Measurements from ENCODE around the gene CTTN.

DNA sequence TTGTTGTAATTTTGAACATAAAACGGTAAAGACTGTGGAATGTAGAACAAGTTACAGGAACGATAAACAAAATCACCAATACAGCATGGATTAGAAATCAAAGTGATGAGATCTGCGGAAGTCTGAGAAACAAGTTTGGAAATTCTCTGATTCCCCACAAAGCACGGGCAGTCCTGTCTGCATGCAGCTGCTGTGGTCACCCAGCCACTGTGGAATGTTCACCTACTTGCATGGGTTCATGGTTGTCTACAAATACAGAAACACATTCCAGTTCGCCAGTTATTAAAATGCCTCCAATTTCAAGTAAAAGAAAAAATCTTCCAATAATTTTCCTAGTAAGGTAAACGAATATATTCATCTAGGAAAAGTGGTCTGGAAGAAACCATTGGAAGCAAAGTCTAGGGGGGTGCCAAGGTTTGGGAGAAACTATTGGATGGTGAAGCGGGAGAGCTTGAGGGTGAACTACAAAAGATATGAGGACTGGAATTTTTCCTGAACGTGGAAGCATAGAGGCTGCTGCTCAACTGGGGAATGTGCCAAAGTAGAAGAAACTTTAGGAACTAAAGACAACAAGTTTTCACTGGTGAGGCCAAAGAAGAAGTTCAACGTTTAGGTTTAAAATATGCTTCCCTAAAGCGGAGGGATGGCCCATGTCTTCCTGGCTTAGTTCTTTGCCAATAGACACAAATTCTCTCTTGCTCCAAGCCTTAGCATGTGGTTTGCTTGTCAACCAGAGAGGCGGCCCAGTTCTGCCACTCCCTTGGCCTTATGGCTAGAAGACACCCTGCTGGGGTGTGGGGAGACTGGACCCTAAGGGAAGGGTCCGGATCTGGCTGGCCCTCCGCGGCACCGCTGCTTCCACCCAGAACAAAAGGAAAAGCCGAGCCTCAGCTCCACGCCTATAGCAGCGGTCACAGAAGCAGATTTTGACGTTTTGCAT lies 70.2 kb downstream of the CTTN start:
- TF ChIP-seq POLR2A (IDR thresholded peaks at IDR 0.05) (no peak), POLR2AphosphoS5 (IDR thresholded peaks at IDR 0.05) (no peak), EP300 (IDR thresholded peaks at IDR 0.05) (no peak)
- TF ChIP-seq, protein P1, sequence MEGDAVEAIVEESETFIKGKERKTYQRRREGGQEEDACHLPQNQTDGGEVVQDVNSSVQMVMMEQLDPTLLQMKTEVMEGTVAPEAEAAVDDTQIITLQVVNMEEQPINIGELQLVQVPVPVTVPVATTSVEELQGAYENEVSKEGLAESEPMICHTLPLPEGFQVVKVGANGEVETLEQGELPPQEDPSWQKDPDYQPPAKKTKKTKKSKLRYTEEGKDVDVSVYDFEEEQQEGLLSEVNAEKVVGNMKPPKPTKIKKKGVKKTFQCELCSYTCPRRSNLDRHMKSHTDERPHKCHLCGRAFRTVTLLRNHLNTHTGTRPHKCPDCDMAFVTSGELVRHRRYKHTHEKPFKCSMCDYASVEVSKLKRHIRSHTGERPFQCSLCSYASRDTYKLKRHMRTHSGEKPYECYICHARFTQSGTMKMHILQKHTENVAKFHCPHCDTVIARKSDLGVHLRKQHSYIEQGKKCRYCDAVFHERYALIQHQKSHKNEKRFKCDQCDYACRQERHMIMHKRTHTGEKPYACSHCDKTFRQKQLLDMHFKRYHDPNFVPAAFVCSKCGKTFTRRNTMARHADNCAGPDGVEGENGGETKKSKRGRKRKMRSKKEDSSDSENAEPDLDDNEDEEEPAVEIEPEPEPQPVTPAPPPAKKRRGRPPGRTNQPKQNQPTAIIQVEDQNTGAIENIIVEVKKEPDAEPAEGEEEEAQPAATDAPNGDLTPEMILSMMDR (IDR thresholded peaks at IDR 0.05): no peak

All from suprapubic skin (tissue), 4 donors.